Common myeloid progenitor, CD34-positive (primary cell): ENCODE results near the gene TTC28.
"Not testable (repeated sequence)": the region's sequence is repeated elsewhere in the genome, so short reads cannot be mapped to it uniquely, and the experiment has no call there.

Experiments
- CTCF ChIA-PET: fragments of 350-600 bp; sonication (Branson Sonifier 250); formaldehyde crosslinking; loops from one replicate; lab custom pipeline; 2021; ENCODE audit warnings: antibody characterized with exemption; lab: Charles Lee
- POLR2A ChIA-PET: fragments of 350-600 bp; sonication (Branson Sonifier 250); formaldehyde crosslinking; loops from one replicate; lab custom pipeline; 2021; ENCODE audit warnings: antibody characterized with exemption; lab: Charles Lee
- DNase-seq, 3 donors: peaks; one replicate each; pipeline versions ENCODE4 v3.0.0 to v3.0.0-alpha.2; 2013
- H3K27ac ChIP-seq, 2 experiments: 1 replicate in 1 of 2; 2 replicates in 1 of 2; pipeline ENCODE4 v1.7.0; 2013; ENCODE audit warnings: inconsistent platforms in 2 of 2, low read length in 2 of 2, mild to moderate bottlenecking in 2 of 2, low read depth in 1 of 2, moderate library complexity in 1 of 2; ENCODE audit not compliant: severe bottlenecking in 2 of 2, insufficient read depth in 1 of 2, poor library complexity in 1 of 2
- H3K27me3 ChIP-seq, 5 experiments: replicated peaks in 2 of 5; 1 replicate in 3 of 5; 2 replicates in 2 of 5; pipeline versions ENCODE4 v1.6.1 to v1.7.0; 2013; ENCODE audit warnings: low read length in 4 of 5, mild to moderate bottlenecking in 2 of 5, moderate library complexity in 2 of 5, inconsistent platforms in 1 of 5; ENCODE audit not compliant: insufficient read depth in 5 of 5, control insufficient read depth in 4 of 5
- H3K36me3 ChIP-seq, 4 experiments: 1 replicate in 2 of 4; 2 replicates in 2 of 4; pipeline versions ENCODE4 v1.6.1 to v1.7.0; 2013; ENCODE audit warnings: low read length in 3 of 4, control low read depth in 1 of 4, mild to moderate bottlenecking in 1 of 4; ENCODE audit not compliant: control insufficient read depth in 4 of 4, insufficient read depth in 4 of 4
- H3K4me1 ChIP-seq, 4 experiments: 1 replicate in 3 of 4; 2 replicates in 1 of 4; pipeline versions ENCODE4 v1.6.1 to v1.7.1; 2013; ENCODE audit warnings: low read length in 3 of 4, mild to moderate bottlenecking in 3 of 4, control low read depth in 1 of 4, inconsistent platforms in 1 of 4, moderate library complexity in 1 of 4; ENCODE audit not compliant: control insufficient read depth in 4 of 4, insufficient read depth in 4 of 4; ENCODE audit errors: control extremely low read depth in 1 of 4
- H3K4me3 ChIP-seq, 7 experiments: 1 replicate in 4 of 7; 2 replicates in 3 of 7; pipeline versions ENCODE4 v1.5.1 to v1.7.0; 2013; ENCODE audit warnings: mild to moderate bottlenecking in 7 of 7, low read length in 6 of 7, moderate library complexity in 6 of 7, inconsistent platforms in 2 of 7, low read depth in 2 of 7, control low read depth in 1 of 7; ENCODE audit not compliant: insufficient read depth in 4 of 7, control insufficient read depth in 1 of 7; ENCODE audit errors: extremely low read depth in 1 of 7
- H3K9me3 ChIP-seq, 5 experiments: 1 replicate in 4 of 5; 2 replicates in 1 of 5; pipeline versions ENCODE4 v1.6.1 to v1.7.1; 2013; ENCODE audit warnings: low read length in 4 of 5, mild to moderate bottlenecking in 2 of 5, inconsistent platforms in 1 of 5, low read depth in 1 of 5, moderate library complexity in 1 of 5; ENCODE audit not compliant: control insufficient read depth in 4 of 5, insufficient read depth in 2 of 5; ENCODE audit errors: control extremely low read depth in 1 of 5
- WGBS: methylation state at CpG from one replicate; pipeline ENCODE4 v1.1.5; 2013; ENCODE audit not compliant: insufficient coverage; 5-methylcytosine and 5-hydroxymethylcytosine counted together

The TTC28 gene

DNA sequence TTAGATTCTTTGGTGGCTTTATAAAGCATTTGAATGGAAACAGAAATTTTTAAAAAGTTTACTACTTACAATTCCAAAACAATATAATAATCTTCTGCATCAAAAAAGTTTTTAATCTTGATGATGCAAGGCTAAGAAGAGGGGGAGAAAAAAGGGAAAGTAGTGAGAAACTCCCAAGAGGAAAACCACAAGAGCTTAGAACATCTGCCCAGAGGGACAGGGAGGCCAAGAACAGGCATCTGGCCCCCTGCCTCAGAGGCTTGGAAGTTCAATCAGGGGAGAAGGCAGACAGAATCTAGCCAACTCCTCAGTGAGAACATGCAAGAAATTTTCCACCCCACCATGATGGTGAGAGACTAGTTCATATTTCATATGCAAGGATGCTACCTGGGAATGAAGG lies 23.8 kb upstream of the TTC28 start:
- Histone ChIP-seq H3K27ac (no peak overlapping the region), H3K9me3 (no peaks in the 10 kb centered on the region), H3K36me3 (peaks cover 2 to 35% (median 22%) of the 10 kb centered on the region in 4 experiments), H3K4me1 (peaks cover 0 to 3% (median 0%) of the 10 kb centered on the region in 4 experiments), H3K27me3 (no peaks in the 10 kb centered on the region), H3K4me3 (no peak overlapping the region)
- DNase-seq = no peak
- ChIA-PET POLR2A (no interaction called here), CTCF (no interaction called here)

DNA sequence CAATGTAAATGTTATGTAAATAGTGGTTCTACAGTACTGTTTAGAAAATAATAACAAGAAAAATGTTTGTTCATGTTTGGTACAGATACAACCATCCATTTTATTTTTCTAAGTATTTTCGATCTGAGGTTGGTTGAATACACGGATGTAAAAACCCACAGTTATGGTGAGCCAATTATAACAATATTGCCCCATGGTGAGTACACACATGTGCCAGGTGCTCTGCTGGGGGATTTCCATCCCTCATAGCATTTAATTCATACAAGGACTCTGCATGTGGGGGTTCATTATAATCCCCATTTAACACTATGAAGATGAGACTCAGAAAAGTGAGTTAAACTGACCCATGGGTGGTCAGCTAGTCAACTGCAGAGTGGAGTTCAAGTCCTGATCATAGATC lies 23.3 kb upstream of the TTC28 start:
- H3K27me3 ChIP-seq = no peaks in the 10 kb centered on the region
- DNase-seq = no peak
- H3K4me3 ChIP-seq = no peak overlapping the region
- H3K36me3 ChIP-seq = peaks cover 2 to 32% (median 22%) of the 10 kb centered on the region in 4 experiments
- POLR2A ChIA-PET = no interaction called here
- peaks cover 0 to 3% (median 0%) of the 10 kb centered on the region in 4 experiments for H3K4me1 ChIP-seq
- no CpG with 5 or more reads among the region's 2 CpGs for WGBS
- CTCF ChIA-PET = no interaction called here
- no peaks in the 10 kb centered on the region for H3K9me3 ChIP-seq
- H3K27ac ChIP-seq = no peak overlapping the region

GRCh38 chr22:28693041-28693760 lies 13.6 kb upstream of the TTC28 start:
- H3K9me3 ChIP-seq, H3K27me3 ChIP-seq, DNase-seq, H3K4me3 ChIP-seq, H3K4me1 ChIP-seq, CTCF ChIA-PET, POLR2A ChIA-PET, H3K27ac ChIP-seq: not testable (repeated sequence)
- 98% methylated on average over 4 of the region's 6 CpGs for WGBS
- H3K36me3 ChIP-seq = peaks cover 4 to 18% (median 7%) of the 10 kb centered on the region in 4 experiments

DNA sequence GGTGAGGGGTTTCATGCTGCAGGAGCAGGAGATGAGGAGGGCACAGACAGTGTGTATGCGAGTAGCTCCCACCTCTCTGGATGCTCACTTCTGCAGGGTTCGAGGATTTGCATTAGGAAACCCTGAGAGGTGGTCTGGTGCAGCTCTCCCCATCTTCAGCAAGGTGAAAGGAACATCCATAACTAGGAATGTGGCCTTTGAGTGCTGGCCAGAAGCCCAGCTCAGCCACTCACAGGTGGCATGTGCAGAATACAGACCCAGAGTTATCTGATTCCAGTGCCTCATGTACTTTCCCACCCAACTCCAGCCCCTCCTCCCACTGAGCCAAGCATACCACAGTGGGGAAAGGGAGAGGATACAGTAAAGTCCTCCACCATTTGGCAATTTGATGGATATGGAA lies 10.2 kb upstream of the TTC28 start:
- H3K27me3 ChIP-seq, DNase-seq, H3K27ac ChIP-seq, H3K4me3 ChIP-seq, H3K9me3 ChIP-seq, POLR2A ChIA-PET, H3K4me1 ChIP-seq: not testable (repeated sequence)
- CTCF ChIA-PET = interaction anchor here (1.0 kb wide), 1 partner anchor 89 kb away, joined by 3 read pairs; no protein-coding TSS in a partner anchor
- H3K36me3 ChIP-seq = peaks cover 0 to 20% (median 4%) of the 10 kb centered on the region in 4 experiments
- WGBS = no CpG with 5 or more reads among the region's 2 CpGs

DNA sequence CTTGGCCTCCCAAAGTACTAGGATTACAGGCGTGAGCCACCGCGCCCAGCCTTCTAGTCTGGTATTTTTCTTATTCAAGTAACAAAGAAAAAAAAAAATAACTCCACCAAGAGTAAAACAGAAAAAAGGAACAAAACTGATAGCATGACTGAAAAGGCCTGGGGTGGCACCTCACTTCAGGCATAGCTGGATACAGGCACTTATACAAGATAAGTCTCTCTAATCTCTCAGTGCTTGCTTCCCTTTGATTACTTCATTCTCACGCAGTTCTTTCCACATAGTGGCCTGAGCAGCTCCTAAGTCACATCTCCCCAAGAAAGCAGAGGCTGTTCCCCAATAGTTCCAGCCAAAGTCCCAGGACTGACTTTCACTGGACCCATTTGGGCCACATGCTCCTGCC lies 3.3 kb upstream of the TTC28 start:
- WGBS = 78% methylated on average over 1 of the region's 4 CpGs
- H3K9me3 ChIP-seq, H3K4me3 ChIP-seq, H3K4me1 ChIP-seq, H3K27ac ChIP-seq, H3K36me3 ChIP-seq, CTCF ChIA-PET: not testable (repeated sequence)
- POLR2A ChIA-PET = interaction anchor here (1.1 kb wide), 1 partner anchor 9 kb away, joined by 3 read pairs; no protein-coding TSS in a partner anchor
- peaks cover 0 to 16% (median 6%) of the 10 kb centered on the region in 5 experiments for H3K27me3 ChIP-seq
- DNase-seq = peak; percentile 30 to 60 (median 48)

- H3K36me3 ChIP-seq, H3K4me3 ChIP-seq, H3K4me1 ChIP-seq, H3K9me3 ChIP-seq, H3K27ac ChIP-seq, DNase-seq, POLR2A ChIA-PET, CTCF ChIA-PET: not testable (repeated sequence)
- 100% methylated on average over 1 of the region's 5 CpGs for WGBS
- H3K27me3 ChIP-seq = peaks cover 0 to 24% (median 6%) of the 10 kb centered on the region in 5 experiments
These were observed 1.3 kb upstream of the TTC28 start for GRCh38 chr22:28680813-28681490.
